ENCODE measurements around the gene FBXL5.

Gene FBXL5

GRCh38 chr4:15655223-15656037 lies at the start of gene FBXL5:
FBXL5 (minus strand) TSS chr4:15655357; CDS start chr4:15655287, 70 bp downstream.
- H3K27ac ChIP-seq (ENCODE audit: low read depth, low read length): peak within 1 kb of the TSS; percentile 100
- H3K4me3 ChIP-seq (ENCODE audit: low read length): peak within 1 kb of the TSS; percentile 97
- peaks cover 24% of the 10 kb centered on the region for H3K4me1 ChIP-seq (ENCODE audit: control insufficient read depth, insufficient read depth, low read length)
- H3K9ac ChIP-seq (ENCODE audit: low read length): peak within 1 kb of the TSS; percentile 99
- no peaks in the 10 kb centered on the region for H3K36me3 ChIP-seq (ENCODE audit: control insufficient read depth, insufficient read depth, low read length)
- H3K27me3 ChIP-seq (ENCODE audit: control insufficient read depth, insufficient read depth, low read length): no peaks in the 10 kb centered on the region

GRCh38 chr4:15704129-15704528 lies 49.0 kb upstream of the FBXL5 start:
- no peak overlapping the region for H3K9ac ChIP-seq (ENCODE audit: low read length)
- no peaks in the 10 kb centered on the region for H3K4me1 ChIP-seq (ENCODE audit: control insufficient read depth, insufficient read depth, low read length)
- no peaks in the 10 kb centered on the region for H3K36me3 ChIP-seq (ENCODE audit: control insufficient read depth, insufficient read depth, low read length)
- H3K27ac ChIP-seq (ENCODE audit: low read depth, low read length): no peak overlapping the region
- H3K4me3 ChIP-seq (ENCODE audit: low read length): no peak overlapping the region
- no peaks in the 10 kb centered on the region for H3K27me3 ChIP-seq (ENCODE audit: control insufficient read depth, insufficient read depth, low read length)

- Histone ChIP-seq H3K4me3 (ENCODE audit: low read length) (peak overlapping the region; percentile 64), H3K27me3 (ENCODE audit: control insufficient read depth, insufficient read depth, low read length) (no peaks in the 10 kb centered on the region), H3K27ac (ENCODE audit: low read depth, low read length) (no peak overlapping the region), H3K4me1 (ENCODE audit: control insufficient read depth, insufficient read depth, low read length) (no peaks in the 10 kb centered on the region), H3K36me3 (ENCODE audit: control insufficient read depth, insufficient read depth, low read length) (no peaks in the 10 kb centered on the region), H3K9ac (ENCODE audit: low read length) (no peak overlapping the region)
These were observed 48.3 kb upstream of the FBXL5 start for GRCh38 chr4:15703439-15703838.

- Histone ChIP-seq H3K4me1 (ENCODE audit: control insufficient read depth, insufficient read depth, low read length) (no peaks in the 10 kb centered on the region), H3K36me3 (ENCODE audit: control insufficient read depth, insufficient read depth, low read length) (no peaks in the 10 kb centered on the region), H3K4me3 (ENCODE audit: low read length) (peak within 1 kb of the TSS; percentile 64), H3K27ac (ENCODE audit: low read depth, low read length) (no peak within 1 kb of the TSS), H3K9ac (ENCODE audit: low read length) (no peak within 1 kb of the TSS), H3K27me3 (ENCODE audit: control insufficient read depth, insufficient read depth, low read length) (no peaks in the 10 kb centered on the region)
These were observed 47.8 kb upstream of the FBXL5 start, which contains the start of gene BST1 for GRCh38 chr4:15702941-15703403. BST1 (plus strand) TSS chr4:15703065; CDS start chr4:15703145, 80 bp downstream.

- no peak overlapping the region for H3K4me3 ChIP-seq (ENCODE audit: low read length)
- H3K9ac ChIP-seq (ENCODE audit: low read length): no peak overlapping the region
- no peak overlapping the region for H3K27ac ChIP-seq (ENCODE audit: low read depth, low read length)
- H3K4me1 ChIP-seq (ENCODE audit: control insufficient read depth, insufficient read depth, low read length): no peaks in the 10 kb centered on the region
- no peaks in the 10 kb centered on the region for H3K36me3 ChIP-seq (ENCODE audit: control insufficient read depth, insufficient read depth, low read length)
- H3K27me3 ChIP-seq (ENCODE audit: control insufficient read depth, insufficient read depth, low read length): no peaks in the 10 kb centered on the region
These were observed 41.7 kb upstream of the FBXL5 start for GRCh38 chr4:15696866-15697265.

GRCh38 chr4:15695729-15696128 lies 40.6 kb upstream of the FBXL5 start:
- no peak overlapping the region for H3K27ac ChIP-seq (ENCODE audit: low read depth, low read length)
- no peaks in the 10 kb centered on the region for H3K27me3 ChIP-seq (ENCODE audit: control insufficient read depth, insufficient read depth, low read length)
- H3K9ac ChIP-seq (ENCODE audit: low read length): no peak overlapping the region
- no peaks in the 10 kb centered on the region for H3K4me1 ChIP-seq (ENCODE audit: control insufficient read depth, insufficient read depth, low read length)
- H3K4me3 ChIP-seq (ENCODE audit: low read length): no peak overlapping the region
- H3K36me3 ChIP-seq (ENCODE audit: control insufficient read depth, insufficient read depth, low read length): no peaks in the 10 kb centered on the region

- Histone ChIP-seq H3K27ac (ENCODE audit: low read depth, low read length) (no peak overlapping the region), H3K4me3 (ENCODE audit: low read length) (no peak overlapping the region), H3K36me3 (ENCODE audit: control insufficient read depth, insufficient read depth, low read length) (no peaks in the 10 kb centered on the region), H3K4me1 (ENCODE audit: control insufficient read depth, insufficient read depth, low read length) (no peaks in the 10 kb centered on the region), H3K9ac (ENCODE audit: low read length) (no peak overlapping the region), H3K27me3 (ENCODE audit: control insufficient read depth, insufficient read depth, low read length) (no peaks in the 10 kb centered on the region)
These were observed 40.1 kb upstream of the FBXL5 start for GRCh38 chr4:15695240-15695699.

GRCh38 chr4:15694431-15694830 lies 39.3 kb upstream of the FBXL5 start:
- H3K27me3 ChIP-seq (ENCODE audit: control insufficient read depth, insufficient read depth, low read length): no peaks in the 10 kb centered on the region
- H3K4me3 ChIP-seq (ENCODE audit: low read length): no peak overlapping the region
- no peaks in the 10 kb centered on the region for H3K36me3 ChIP-seq (ENCODE audit: control insufficient read depth, insufficient read depth, low read length)
- H3K27ac ChIP-seq (ENCODE audit: low read depth, low read length): no peak overlapping the region
- H3K4me1 ChIP-seq (ENCODE audit: control insufficient read depth, insufficient read depth, low read length): no peaks in the 10 kb centered on the region
- H3K9ac ChIP-seq (ENCODE audit: low read length): no peak overlapping the region

- H3K36me3 ChIP-seq (ENCODE audit: control insufficient read depth, insufficient read depth, low read length): no peaks in the 10 kb centered on the region
- H3K27me3 ChIP-seq (ENCODE audit: control insufficient read depth, insufficient read depth, low read length): no peaks in the 10 kb centered on the region
- H3K9ac ChIP-seq (ENCODE audit: low read length): no peak overlapping the region
- H3K4me1 ChIP-seq (ENCODE audit: control insufficient read depth, insufficient read depth, low read length): no peaks in the 10 kb centered on the region
- H3K4me3 ChIP-seq (ENCODE audit: low read length): no peak overlapping the region
- no peak overlapping the region for H3K27ac ChIP-seq (ENCODE audit: low read depth, low read length)
These were observed 37.4 kb upstream of the FBXL5 start for GRCh38 chr4:15692602-15693001.

- H3K4me3 ChIP-seq (ENCODE audit: low read length): no peak overlapping the region
- no peaks in the 10 kb centered on the region for H3K36me3 ChIP-seq (ENCODE audit: control insufficient read depth, insufficient read depth, low read length)
- H3K4me1 ChIP-seq (ENCODE audit: control insufficient read depth, insufficient read depth, low read length): no peaks in the 10 kb centered on the region
- no peaks in the 10 kb centered on the region for H3K27me3 ChIP-seq (ENCODE audit: control insufficient read depth, insufficient read depth, low read length)
- no peak overlapping the region for H3K27ac ChIP-seq (ENCODE audit: low read depth, low read length)
- no peak overlapping the region for H3K9ac ChIP-seq (ENCODE audit: low read length)
These were observed 36.4 kb upstream of the FBXL5 start for GRCh38 chr4:15691346-15692135.

GRCh38 chr4:15690020-15690809 lies 35.1 kb upstream of the FBXL5 start:
- Histone ChIP-seq H3K27ac (ENCODE audit: low read depth, low read length) (no peak overlapping the region), H3K4me3 (ENCODE audit: low read length) (no peak overlapping the region), H3K4me1 (ENCODE audit: control insufficient read depth, insufficient read depth, low read length) (no peaks in the 10 kb centered on the region), H3K9ac (ENCODE audit: low read length) (no peak overlapping the region), H3K36me3 (ENCODE audit: control insufficient read depth, insufficient read depth, low read length) (no peaks in the 10 kb centered on the region), H3K27me3 (ENCODE audit: control insufficient read depth, insufficient read depth, low read length) (no peaks in the 10 kb centered on the region)

GRCh38 chr4:15689540-15689939 lies 34.4 kb upstream of the FBXL5 start:
- no peaks in the 10 kb centered on the region for H3K27me3 ChIP-seq (ENCODE audit: control insufficient read depth, insufficient read depth, low read length)
- no peak overlapping the region for H3K4me3 ChIP-seq (ENCODE audit: low read length)
- H3K9ac ChIP-seq (ENCODE audit: low read length): no peak overlapping the region
- H3K36me3 ChIP-seq (ENCODE audit: control insufficient read depth, insufficient read depth, low read length): no peaks in the 10 kb centered on the region
- H3K4me1 ChIP-seq (ENCODE audit: control insufficient read depth, insufficient read depth, low read length): no peaks in the 10 kb centered on the region
- H3K27ac ChIP-seq (ENCODE audit: low read depth, low read length): no peak overlapping the region
